ENCODE measurements around the gene GSE1.

The GSE1 gene

GRCh38 chr16:85607321-85607765 lies 5.8 kb upstream of the GSE1 start:
- no peak for DNase-seq (ENCODE audit: low spot score)

- DNase-seq (ENCODE audit: low spot score) = no peak
These were observed 5.2 kb upstream of the GSE1 start for GRCh38 chr16:85607796-85608514.

GRCh38 chr16:85608515-85608885 lies 4.6 kb upstream of the GSE1 start:
- no peak for DNase-seq (ENCODE audit: low spot score)

- DNase-seq (ENCODE audit: low spot score) = no peak
These were observed 4.2 kb upstream of the GSE1 start for GRCh38 chr16:85608887-85609286.

GRCh38 chr16:85609539-85609938 lies 3.6 kb upstream of the GSE1 start:
- no peak for DNase-seq (ENCODE audit: low spot score)

GRCh38 chr16:85610059-85610445 lies 3.1 kb upstream of the GSE1 start:
- DNase-seq (ENCODE audit: low spot score) = no peak

- peak; percentile 86 for DNase-seq (ENCODE audit: low spot score)
These were observed 2.5 kb upstream of the GSE1 start for GRCh38 chr16:85610446-85611193.

GRCh38 chr16:85611194-85611443 lies 2.0 kb upstream of the GSE1 start:
- no peak for DNase-seq (ENCODE audit: low spot score)

GRCh38 chr16:85611444-85612190 lies 1.5 kb upstream of the GSE1 start:
- DNase-seq (ENCODE audit: low spot score) = peak; percentile 86

- DNase-seq (ENCODE audit: low spot score) = peak; percentile 82
These were observed 826 bp upstream of the GSE1 start for GRCh38 chr16:85612191-85612800.

GRCh38 chr16:85613604-85614337 lies 649 bp downstream of the GSE1 start:
- DNase-seq (ENCODE audit: low spot score) = no peak

- DNase-seq (ENCODE audit: low spot score) = no peak
These were observed 1.4 kb downstream of the GSE1 start for GRCh38 chr16:85614338-85615013.

- no peak for DNase-seq (ENCODE audit: low spot score)
These were observed 2.1 kb downstream of the GSE1 start for GRCh38 chr16:85615014-85615851.

- DNase-seq (ENCODE audit: low spot score) = peak; percentile 72
These were observed 2.9 kb downstream of the GSE1 start for GRCh38 chr16:85615852-85616606.

- no peak for DNase-seq (ENCODE audit: low spot score)
These were observed 3.6 kb downstream of the GSE1 start for GRCh38 chr16:85616607-85617321.

- DNase-seq (ENCODE audit: low spot score) = no peak
These were observed 4.8 kb downstream of the GSE1 start for GRCh38 chr16:85617948-85618347.

GRCh38 chr16:85618521-85618920 lies 5.4 kb downstream of the GSE1 start:
- no peak for DNase-seq (ENCODE audit: low spot score)

- DNase-seq (ENCODE audit: low spot score) = peak; percentile 87
These were observed 6.2 kb downstream of the GSE1 start for GRCh38 chr16:85619101-85619891.
